NCI-H748 treated with DMSO at 0.1 percent for 48 hours (cell line): ENCODE results near the gene NTRK3.

Source experiments
- DNase-seq: peaks from one replicate; lab custom pipeline; 2025; lab: John Stamatoyannopoulos, UW

The NTRK3 gene

DNA sequence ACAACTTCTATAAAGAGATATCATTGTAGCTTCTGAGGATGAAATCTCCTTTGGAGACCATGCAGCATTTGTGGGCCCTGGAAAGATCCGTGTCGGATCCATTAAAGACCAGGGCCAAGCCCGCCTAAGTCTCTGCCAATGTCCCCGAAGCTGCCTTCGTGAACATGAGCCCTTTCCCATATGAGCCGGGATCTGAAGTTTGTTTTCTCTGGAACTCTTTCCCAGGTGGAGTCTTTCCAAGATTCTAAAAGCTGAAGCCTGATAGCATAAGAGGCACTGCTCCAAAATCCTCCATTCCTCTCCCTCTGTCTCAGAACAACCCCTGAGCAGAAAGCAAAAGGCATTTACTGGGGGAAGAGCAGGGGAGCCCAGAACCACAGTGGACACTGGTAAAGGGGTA, 274.6 kb downstream of the NTRK3 start:
- DNase-seq: no peak

DNA sequence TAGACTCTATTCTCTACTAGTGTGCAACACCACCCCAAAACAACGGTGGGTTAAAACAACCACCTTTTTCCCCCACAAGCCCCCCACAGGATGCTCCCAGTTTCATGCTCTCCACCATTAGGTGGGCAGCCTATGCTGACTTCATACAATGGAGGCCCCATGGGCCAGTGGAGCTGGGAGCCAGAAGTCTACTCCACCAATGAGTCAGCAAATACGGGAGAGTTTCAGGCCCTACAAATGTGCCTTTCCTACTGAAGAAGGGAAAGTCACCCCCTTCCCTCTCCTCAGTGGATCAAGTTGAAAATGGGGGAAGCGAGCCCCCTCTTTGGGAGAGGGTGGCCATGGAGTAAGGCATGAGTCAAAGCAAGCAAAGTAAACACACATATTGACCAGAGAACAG, 278.6 kb downstream of the NTRK3 start:
- DNase-seq: no peak

DNA sequence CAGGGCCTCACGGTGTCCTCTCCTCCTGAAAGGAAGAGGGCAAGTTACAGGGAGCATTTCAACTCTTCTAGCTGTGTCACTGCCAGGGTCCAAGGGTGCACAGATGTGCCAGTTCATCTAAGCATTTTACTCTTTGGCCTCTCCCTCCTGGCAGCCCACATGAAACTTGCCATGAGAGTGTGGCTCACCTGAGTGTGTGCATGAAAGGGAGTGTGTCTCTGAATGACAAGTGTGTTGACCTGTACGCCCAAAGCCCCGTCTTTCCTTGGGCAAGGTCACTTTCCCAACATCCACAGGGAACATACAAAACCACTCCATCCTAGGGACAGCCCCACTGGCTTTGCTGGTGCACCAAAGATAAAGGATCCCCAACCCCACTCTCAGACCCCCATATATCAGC, 280.0 kb downstream of the NTRK3 start:
- DNase-seq: no peak

- no peak for DNase-seq
These were observed 282.9 kb downstream of the NTRK3 start for GRCh38 chr15:87973501-87974215.

- DNase-seq: no peak
These were observed 285.5 kb downstream of the NTRK3 start for GRCh38 chr15:87971076-87971475.

DNA sequence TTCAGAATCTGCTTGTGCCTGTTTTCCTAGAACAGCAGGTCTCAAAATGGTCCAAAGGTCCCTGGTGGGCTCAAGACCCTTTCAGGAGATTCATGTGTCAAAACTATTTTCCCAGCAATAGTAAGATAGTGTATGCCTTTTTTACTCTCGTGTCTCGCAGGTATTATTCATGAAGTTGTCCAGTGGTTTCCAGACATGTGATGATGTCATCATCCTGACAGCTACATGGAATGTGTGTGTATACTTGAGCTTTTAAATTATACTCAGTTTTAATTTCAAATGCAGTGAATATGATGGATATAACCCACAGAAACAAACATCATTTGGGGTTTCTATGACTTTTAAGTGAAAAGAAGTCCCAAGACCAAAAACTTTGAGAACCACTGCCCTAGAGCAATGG, 288.6 kb downstream of the NTRK3 start:
- no peak for DNase-seq

DNA sequence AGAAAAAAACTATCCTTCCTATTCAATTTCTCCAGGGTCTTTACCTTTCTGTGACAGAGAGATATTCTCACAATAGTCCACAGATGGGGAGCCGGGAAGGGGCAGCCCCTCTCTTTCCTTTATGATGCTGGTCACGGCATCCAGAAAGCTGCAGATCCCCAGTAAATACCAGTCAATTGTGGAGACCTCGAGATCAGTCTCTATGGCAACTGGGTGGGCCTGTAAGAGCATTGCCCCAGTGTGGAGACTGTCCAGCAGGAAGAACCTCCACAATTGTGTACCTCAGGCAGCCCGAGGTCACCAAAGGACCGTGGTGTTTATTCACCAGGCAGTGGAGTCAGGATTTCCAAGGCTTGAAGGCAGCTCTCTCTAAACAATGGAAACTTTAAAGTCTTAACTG, 291.2 kb downstream of the NTRK3 start:
- DNase-seq: no peak

GRCh38 chr15:87962428-87962827, 294.1 kb downstream of the NTRK3 start:
- no peak for DNase-seq

DNA sequence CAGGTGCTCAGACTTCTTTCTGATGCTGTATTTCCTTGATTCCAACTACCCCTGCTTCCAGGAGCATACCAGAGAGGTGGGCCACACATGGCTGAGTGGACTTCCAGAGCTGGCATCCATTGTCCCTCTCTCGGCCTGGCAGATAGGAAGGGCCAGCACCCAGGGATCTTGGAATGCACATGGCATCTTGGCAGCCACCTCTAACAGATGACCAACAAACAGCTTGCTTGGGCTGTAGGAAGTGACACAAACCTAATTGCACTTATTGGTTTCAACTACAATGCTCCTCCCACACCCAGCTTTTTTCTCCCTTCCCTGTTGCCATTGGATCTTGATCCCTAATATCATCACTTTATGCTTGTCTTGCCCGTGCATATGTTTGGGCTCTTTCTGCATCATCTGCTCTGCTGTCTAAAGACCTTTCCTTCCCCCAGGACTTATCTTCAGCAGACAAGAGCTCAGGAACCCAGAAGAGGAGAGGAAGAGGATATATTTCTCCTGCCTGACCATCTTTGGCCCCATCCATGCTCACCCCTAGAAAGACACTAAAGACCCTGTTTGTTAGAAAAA, 294.6 kb downstream of the NTRK3 start:
- no peak for DNase-seq

DNA sequence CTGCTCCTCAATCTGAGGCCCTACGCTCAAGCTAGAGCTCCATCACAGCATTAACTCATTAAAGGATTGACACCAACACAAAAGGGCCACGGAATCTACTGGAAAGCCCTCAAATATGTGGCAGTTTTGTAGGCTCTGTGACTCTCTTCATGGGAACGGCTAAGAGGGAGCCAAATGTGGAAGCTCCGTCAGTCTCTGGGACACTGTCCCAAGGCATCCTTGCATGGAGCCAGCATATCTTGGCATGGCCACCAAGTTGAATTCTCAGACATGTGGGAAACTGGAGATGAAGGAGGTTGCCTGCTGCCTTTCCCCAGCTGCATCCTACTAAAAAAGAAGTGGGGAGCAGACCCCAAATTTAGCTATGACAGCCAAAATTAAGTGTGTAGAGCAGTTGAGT, 296.9 kb downstream of the NTRK3 start:
- DNase-seq: no peak

GRCh38 chr15:87959080-87959479, 297.5 kb downstream of the NTRK3 start:
- peak; percentile 13 for DNase-seq

GRCh38 chr15:87955284-87955909, 301.1 kb downstream of the NTRK3 start:
- no peak for DNase-seq

DNA sequence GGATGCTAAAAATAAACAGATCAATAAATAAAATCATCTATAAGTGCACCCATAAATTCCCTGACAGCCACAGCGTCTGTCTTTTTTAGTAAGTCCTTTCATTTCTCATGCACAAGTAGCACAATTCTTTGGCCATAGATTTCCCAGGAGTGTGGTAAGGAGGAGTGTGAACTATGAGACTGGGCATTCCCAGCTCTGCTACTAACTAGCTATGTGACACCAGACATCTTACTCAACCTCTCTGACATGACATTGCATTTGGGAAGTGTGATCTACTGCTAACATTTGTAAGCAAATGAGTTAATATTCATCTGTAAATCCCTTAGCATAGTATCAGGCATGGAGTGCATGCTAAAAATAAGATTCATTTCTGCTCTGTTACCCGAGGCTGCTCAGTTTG, 301.7 kb downstream of the NTRK3 start:
- no peak for DNase-seq

GRCh38 chr15:87952736-87953287, 303.7 kb downstream of the NTRK3 start:
- no peak for DNase-seq

- no peak for DNase-seq
These were observed 306.8 kb downstream of the NTRK3 start for GRCh38 chr15:87949575-87950223.

DNA sequence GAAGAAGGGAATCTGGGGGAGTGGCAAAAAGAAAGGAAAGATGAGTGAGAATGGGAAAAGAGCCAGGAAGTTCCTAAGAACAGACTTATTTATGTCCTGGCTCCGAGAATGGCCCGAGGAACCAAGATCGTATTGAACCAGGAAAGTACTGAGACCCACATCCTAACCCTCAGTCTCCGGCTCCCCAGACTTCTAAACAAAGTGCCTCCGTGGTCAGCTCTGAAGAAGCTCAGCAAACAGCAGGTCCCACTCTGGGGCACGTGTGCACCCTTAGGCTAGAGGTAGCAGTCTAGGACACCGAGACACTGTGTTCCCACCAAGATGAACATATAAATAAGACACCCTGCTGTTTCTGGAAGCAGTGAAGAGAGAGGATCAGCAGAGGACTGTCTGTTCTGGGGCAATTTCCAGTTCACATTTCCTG, 307.4 kb downstream of the NTRK3 start:
- no peak for DNase-seq

- DNase-seq: no peak
These were observed 309.0 kb downstream of the NTRK3 start for GRCh38 chr15:87947560-87947959.

GRCh38 chr15:87945246-87945645, 311.3 kb downstream of the NTRK3 start:
- DNase-seq: no peak

DNA sequence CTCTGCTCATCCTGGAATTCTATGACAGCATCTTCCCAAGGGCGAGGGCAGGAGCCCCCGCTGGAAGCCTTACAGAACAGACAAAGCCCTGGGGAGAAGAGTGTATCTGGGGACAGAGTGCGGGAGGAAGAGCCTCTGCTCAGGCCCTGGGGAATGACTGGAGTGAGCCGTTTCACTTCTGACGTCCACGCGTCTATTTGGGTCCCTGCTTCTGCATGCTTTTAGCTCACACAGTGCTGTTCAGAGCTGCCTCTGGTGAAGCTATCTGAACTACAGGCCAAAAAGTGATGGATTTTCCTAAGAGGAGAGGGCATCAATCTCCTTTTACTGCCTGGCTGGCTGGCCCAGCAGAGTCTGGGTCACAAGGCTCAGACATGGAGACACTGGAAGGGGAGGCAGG, 311.8 kb downstream of the NTRK3 start:
- no peak for DNase-seq

GRCh38 chr15:87944050-87944449, 312.5 kb downstream of the NTRK3 start:
- DNase-seq: no peak

- DNase-seq: no peak
These were observed 312.9 kb downstream of the NTRK3 start for GRCh38 chr15:87943626-87944025.

DNA sequence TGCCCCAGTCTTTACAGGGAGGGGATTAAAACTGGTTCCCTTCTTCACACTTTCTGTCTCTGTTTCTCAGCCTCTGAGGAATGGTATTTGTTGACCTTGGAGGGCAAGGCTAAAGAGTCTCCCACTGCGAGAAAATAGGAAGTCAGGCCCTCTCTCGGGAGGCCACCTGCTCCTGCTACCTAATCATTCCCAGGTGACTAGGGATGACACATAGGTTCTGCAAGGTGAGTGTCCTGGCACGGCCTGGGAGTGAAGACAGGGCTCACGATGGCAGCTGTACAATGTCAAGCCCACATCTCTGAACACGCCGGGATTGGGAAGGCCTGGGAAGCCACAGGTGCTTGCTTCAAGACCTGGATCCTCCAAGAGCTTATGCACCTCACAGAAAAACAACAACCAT, 314.2 kb downstream of the NTRK3 start:
- no peak for DNase-seq

- no peak for DNase-seq
These were observed 314.9 kb downstream of the NTRK3 start for GRCh38 chr15:87941606-87942005.
